Nucleus accumbens (tissue), 56 donors: ENCODE data around the gene STOX2.

Source experiments
- DNase-seq, 56 donors: peaks; one replicate each; lab custom pipeline; 2025; lab: John Stamatoyannopoulos, UW

STOX2 gene

GRCh38 chr4:184062769-184063168 lies 157.7 kb downstream of the STOX2 start:
- no peak for DNase-seq

- DNase-seq = no peak
Measured at GRCh38 chr4:184064877-184065276, 159.8 kb downstream of the STOX2 start.

- no peak for DNase-seq
Measured at GRCh38 chr4:184066584-184067300, 161.6 kb downstream of the STOX2 start.

- no peak for DNase-seq
Measured at GRCh38 chr4:184067931-184068554, 162.9 kb downstream of the STOX2 start.
